HG03159 (cell line): Measurements from ENCODE around the gene RMDN2.

Experiments
- ATAC-seq: cut with Tn5 transposase; IDR thresholded peaks from one replicate; pipeline ENCODE4 v1.9.1; 2021; ENCODE audit warnings: mild to moderate bottlenecking, moderate library complexity; ENCODE audit not compliant: unreplicated experiment

Gene RMDN2

DNA sequence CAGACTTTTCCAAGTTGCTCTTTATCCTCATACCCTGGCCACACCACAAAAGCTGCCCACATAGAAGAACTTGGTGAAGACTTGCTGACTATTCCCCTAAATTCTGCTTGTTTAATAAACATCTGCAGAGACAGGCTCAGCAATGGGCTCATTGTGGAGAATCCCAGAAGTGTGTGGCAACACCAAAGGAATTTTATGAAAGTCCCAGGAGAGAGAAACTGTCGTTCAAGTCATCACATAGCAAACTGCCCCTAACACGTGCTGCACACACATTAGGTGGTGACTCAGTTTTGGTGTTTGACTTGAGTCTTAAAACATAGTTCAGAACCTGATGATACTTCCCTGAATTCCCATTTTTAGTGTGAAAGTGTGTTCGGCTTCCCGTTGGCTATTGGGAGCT, 112.2 kb downstream of the RMDN2 start:
- no peak for ATAC-seq

GRCh38 chr2:38037757-38038621, 112.9 kb downstream of the RMDN2 start:
- ATAC-seq, result no peak

GRCh38 chr2:38038682-38039081, 113.6 kb downstream of the RMDN2 start:
- no peak for ATAC-seq

- no peak for ATAC-seq
Measured at GRCh38 chr2:38039121-38039910, 114.2 kb downstream of the RMDN2 start.

GRCh38 chr2:38045811-38046210, 120.7 kb downstream of the RMDN2 start:
- no peak for ATAC-seq

- ATAC-seq, result no peak
Measured at GRCh38 chr2:38056216-38056615, 131.1 kb downstream of the RMDN2 start.

GRCh38 chr2:38057651-38058410, 132.7 kb downstream of the RMDN2 start:
- ATAC-seq, result no peak

DNA sequence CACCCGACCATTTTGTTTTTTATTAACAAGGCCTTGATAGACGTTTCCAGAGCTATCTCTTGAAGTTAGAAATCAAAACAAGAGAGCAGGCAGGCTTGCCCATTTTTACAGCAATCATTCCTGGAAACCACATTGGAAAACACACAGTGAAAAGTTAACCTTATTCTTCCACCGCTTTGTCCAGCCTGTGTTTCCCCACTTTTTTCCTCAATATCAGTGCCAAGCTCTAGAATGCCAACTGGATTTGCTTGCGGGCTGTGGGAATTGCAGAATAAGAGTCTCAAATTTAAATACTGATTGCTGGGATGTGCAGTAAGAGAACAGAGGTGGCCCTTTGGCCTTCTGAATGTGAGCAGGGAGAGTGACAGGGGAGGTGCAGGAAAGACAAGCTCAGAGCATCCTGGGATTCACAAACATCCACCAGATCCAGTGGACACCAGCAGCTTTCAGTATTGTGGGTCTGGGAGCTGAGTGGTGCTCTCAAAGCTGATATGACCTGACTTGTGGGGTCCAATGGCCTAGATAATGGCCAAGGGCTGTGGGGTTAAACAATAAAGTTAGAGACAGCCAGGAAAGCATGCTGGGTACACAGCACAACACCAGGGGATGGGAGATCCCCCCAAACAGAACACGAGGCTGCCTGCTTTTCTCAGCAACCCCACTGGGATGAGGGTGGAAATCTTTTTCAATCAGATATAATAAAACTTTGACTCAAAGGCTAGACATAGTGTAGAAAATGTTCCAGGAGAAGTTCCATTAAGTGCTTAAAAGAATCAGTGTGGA, 135.3 kb downstream of the RMDN2 start:
- no peak for ATAC-seq

DNA sequence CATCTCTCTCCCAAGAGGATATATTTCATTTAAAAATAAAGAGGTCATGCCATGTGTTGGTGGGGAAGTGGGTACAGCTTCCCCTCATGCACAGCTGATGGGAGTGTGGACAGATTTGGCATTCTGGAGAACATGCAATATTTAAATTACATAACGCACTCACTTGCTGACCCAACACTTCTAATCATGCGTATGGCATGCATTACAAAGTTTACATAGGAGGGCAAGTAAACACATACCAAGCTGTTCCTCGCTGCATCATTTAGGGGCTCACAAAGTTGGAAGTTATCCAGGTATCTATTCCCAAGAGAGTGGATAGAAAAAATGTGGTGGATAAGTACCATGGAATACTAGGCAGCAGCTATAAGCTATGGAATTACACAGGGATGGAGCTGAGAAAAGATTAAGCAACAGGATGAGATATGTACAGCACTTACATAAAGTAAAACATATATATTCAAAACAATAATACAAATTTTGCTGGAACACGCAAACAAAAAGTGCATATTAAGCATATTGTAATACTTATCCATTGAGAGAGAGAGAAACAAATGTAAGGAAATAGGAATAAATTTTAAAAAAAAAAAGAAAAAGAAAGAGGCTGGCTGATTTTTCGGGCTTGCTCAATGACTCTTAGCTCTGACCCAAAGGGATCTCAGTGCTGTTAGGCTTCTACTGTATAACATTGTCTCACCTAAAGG, 139.9 kb downstream of the RMDN2 start:
- no peak for ATAC-seq

GRCh38 chr2:38065502-38066135, 140.5 kb downstream of the RMDN2 start:
- ATAC-seq, result no peak

- no peak for ATAC-seq
Measured at GRCh38 chr2:38066421-38067115, 141.5 kb downstream of the RMDN2 start.
